IPS-18c (cell line): ENCODE results near the gene PARVB.

Experiments used
- H3K4me3 ChIP-seq: 2 replicates; pipeline ENCODE4 v1.7.0; 2013; ENCODE audit warnings: low read depth, mild to moderate bottlenecking, low read length, moderate library complexity; ENCODE audit not compliant: insufficient read depth
- H3K9me3 ChIP-seq: one replicate; pipeline ENCODE4 v1.6.1; 2013; ENCODE audit warnings: mild to moderate bottlenecking, low read length, moderate library complexity; ENCODE audit not compliant: control insufficient read depth, insufficient read depth

The PARVB gene

GRCh38 chr22:44067901-44068300 is 43.8 kb downstream of the PARVB start:
- Histone ChIP-seq H3K9me3 (no peaks in the 10 kb centered on the region), H3K4me3 (no peak overlapping the region)

- Histone ChIP-seq H3K9me3 (no peaks in the 10 kb centered on the region), H3K4me3 (no peak overlapping the region)
These were observed 44.5 kb downstream of the PARVB start for GRCh38 chr22:44068422-44069191.

- Histone ChIP-seq H3K9me3 (no peaks in the 10 kb centered on the region), H3K4me3 (no peak overlapping the region)
These were observed 45.9 kb downstream of the PARVB start for GRCh38 chr22:44070029-44070428.

- Histone ChIP-seq H3K4me3 (no peak overlapping the region), H3K9me3 (no peaks in the 10 kb centered on the region)
These were observed 47.8 kb downstream of the PARVB start for GRCh38 chr22:44071781-44072326.

- Histone ChIP-seq H3K4me3 (no peak overlapping the region), H3K9me3 (no peaks in the 10 kb centered on the region)
These were observed 50.4 kb downstream of the PARVB start for GRCh38 chr22:44074337-44074984.

- Histone ChIP-seq H3K4me3 (no peak overlapping the region), H3K9me3 (no peaks in the 10 kb centered on the region)
These were observed 50.9 kb downstream of the PARVB start for GRCh38 chr22:44075022-44075421.

- no peak overlapping the region for H3K4me3 ChIP-seq
- H3K9me3 ChIP-seq: no peaks in the 10 kb centered on the region
These were observed 51.6 kb downstream of the PARVB start for GRCh38 chr22:44075670-44076069.

GRCh38 chr22:44076825-44077224 is 52.7 kb downstream of the PARVB start:
- Histone ChIP-seq H3K4me3 (no peak overlapping the region), H3K9me3 (no peaks in the 10 kb centered on the region)

- H3K9me3 ChIP-seq: no peaks in the 10 kb centered on the region
- H3K4me3 ChIP-seq: no peak overlapping the region
These were observed 57.1 kb downstream of the PARVB start for GRCh38 chr22:44080936-44081861.

GRCh38 chr22:44082801-44083200 is 58.7 kb downstream of the PARVB start:
- Histone ChIP-seq H3K4me3 (no peak overlapping the region), H3K9me3 (peaks cover 2% of the 10 kb centered on the region)

- Histone ChIP-seq H3K9me3 (peaks cover 2% of the 10 kb centered on the region), H3K4me3 (no peak overlapping the region)
These were observed 60.1 kb downstream of the PARVB start for GRCh38 chr22:44084044-44084772.

GRCh38 chr22:44085743-44086270 is 61.7 kb downstream of the PARVB start:
- H3K9me3 ChIP-seq: peaks cover 2% of the 10 kb centered on the region
- no peak overlapping the region for H3K4me3 ChIP-seq

- Histone ChIP-seq H3K9me3 (peaks cover 2% of the 10 kb centered on the region), H3K4me3 (no peak overlapping the region)
These were observed 62.4 kb downstream of the PARVB start for GRCh38 chr22:44086271-44087088.

- Histone ChIP-seq H3K4me3 (no peak overlapping the region), H3K9me3 (peaks cover 2% of the 10 kb centered on the region)
These were observed 63.0 kb downstream of the PARVB start for GRCh38 chr22:44087089-44087430.

GRCh38 chr22:44088976-44089570 is 65.0 kb downstream of the PARVB start:
- Histone ChIP-seq H3K4me3 (no peak overlapping the region), H3K9me3 (peaks cover 2% of the 10 kb centered on the region)
